HT-29 (cell line): ENCODE data around the gene CALML5. TPM values are rescaled to one million over a fixed set of nuclear protein-coding genes. Genes with fewer than 3 reads are reported as not detected.

Experiments
- DNase-seq: peaks from one replicate; pipeline ENCODE4 v3.0.0-alpha.2; 2015; ENCODE audit warnings: low spot score
- total RNA-seq: library from RNA; depleted of rRNA; stranded (reverse); fragments of >200 nt; shearing (Covaris generic); gene quantifications from 2 replicates; pipeline ENCODE4 v1.2.3, GENCODE V29; 2014

CALML5 gene
- total RNA-seq, 1 experiment from 2014 or later: 0.71 TPM

DNA sequence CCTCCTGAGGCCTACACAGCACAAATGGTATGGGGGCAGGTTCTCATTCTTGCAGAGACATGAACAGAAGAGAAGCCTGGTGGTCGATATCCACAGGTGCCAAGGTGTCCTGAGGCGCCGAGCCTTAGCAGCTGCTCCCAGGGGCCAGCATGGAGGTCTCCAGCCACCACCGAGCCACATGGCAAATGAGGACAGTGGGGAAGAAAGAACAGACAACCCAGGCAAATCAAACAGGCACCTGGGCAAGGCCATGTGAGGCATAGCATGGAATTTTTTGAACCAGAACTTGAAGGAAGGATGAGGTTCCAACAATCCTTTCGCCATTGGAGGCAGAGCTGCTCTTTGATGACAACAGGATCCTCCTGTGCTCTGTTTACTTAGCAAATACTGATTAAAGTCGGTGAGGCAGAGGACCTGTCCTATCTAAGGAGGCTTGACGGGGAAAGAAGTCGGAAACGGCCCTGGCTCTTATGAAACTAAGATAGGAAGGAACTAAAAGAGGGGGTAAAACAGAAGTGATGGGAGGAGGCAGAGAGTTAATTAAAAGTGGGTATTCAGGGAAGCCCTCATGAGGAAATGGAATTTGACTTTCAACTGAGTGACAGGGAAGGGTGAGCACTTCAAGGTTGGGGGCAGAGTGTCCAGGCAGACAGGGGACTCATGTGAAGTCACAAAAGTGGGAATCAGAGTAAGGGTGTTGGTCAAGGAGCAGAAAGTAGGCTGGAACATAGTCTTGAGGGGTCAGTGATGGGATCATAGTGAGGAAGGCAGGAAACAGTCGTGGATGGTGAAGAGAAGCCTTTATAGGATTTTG, 16.8 kb upstream of the CALML5 start:
- DNase-seq: no peak

DNA sequence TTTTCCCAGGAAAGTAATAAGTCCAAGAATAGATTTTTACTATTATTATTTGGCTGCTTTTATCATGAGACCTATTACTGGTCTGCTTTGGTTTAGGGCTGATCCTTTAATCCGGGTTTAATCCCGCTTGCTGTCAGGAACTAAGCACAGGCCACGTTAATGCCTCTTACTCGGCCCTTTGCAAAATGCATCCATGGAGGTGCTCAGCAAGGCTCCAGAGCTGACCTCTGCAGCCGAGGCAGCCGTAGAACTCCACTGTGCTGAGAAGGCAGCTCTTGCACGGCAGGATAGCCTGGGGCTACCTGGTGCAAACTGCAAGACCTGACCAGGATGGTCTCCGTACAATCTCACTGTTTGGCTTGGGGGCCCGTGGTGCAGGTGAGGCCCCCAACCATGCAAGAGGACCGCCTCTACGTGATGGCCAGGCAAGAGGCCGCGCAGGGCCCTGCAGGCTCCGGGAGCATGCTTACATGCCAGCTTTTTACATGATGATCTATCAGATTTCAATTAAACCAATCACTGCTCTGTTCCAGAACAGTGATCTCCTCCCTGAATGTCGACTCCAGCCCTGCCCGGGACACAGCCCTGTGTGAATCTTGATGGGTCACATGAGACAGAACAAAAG, 15.0 kb upstream of the CALML5 start:
- no peak for DNase-seq

- no peak for DNase-seq
These were observed 13.7 kb upstream of the CALML5 start for GRCh38 chr10:5512881-5513612.

DNA sequence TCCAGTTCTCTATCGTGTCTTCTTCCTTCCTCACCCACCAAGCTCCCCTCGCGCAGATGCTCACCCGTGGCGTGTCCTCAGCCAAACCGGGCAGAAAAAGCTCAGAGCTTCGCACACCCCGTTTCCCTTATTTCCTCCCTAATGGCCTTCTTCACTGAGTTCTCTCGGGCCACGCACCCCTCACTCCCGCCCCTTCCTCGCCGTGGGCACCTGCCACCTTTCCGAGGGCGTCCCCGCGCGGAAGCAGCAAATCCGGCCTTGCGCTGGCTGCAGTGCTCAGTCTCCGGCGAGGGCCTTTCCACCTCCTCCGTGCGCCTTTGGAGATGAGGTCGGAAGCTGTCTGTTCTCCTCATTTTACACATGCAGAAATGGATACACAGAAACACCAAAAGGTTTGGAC, 13.0 kb upstream of the CALML5 start:
- DNase-seq: no peak

DNA sequence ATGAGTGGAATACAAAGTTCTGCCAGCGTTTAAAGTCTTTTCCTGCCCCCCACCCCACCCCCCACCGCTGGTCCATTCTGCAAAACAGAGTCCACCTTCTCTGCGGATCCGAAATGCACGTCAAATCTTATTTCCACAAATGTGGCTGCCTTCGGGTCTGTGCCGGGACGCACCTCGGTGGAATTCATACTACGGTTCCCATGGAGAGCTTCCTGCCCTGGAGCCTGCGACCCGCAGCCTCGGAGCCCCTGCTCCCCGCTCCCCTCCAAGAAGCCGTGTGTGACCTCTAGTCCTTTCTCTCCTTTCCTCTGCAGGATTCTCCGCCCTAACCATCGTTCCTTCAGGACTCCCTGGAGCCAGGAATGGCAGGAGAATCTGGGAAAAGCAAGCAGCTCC, 12.5 kb upstream of the CALML5 start:
- DNase-seq: no peak

DNA sequence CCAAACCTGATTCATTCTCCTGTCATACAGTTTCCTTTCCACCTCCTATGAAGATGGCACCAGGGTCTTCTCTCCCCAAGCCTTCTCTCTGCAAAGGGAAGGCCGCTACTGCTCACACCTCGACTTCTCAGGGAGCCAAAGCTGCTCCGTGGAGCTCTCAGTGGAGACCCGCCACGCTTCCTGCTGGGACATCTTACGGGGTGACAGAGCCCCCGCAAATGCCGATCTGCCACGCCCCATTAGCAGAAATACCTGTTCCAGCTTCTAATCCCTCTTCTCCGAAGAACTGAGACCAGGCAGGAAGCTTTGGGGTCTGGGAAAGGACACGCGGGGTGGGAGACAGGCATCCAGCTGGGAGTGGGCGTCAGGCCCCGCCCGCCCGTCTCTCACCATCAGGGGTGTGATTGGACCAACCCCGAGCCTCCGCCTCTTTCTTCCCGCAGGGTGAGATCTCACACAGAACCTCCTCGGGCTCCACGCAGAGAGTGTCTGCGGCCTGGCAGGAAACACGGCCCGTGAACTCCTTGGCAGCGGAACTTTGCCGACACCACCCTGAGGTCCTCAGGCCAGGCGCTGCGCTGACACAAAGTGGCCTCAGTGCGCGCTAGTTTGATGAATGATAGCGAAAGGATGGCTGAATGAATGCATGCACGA, 12.0 kb upstream of the CALML5 start:
- no peak for DNase-seq

DNA sequence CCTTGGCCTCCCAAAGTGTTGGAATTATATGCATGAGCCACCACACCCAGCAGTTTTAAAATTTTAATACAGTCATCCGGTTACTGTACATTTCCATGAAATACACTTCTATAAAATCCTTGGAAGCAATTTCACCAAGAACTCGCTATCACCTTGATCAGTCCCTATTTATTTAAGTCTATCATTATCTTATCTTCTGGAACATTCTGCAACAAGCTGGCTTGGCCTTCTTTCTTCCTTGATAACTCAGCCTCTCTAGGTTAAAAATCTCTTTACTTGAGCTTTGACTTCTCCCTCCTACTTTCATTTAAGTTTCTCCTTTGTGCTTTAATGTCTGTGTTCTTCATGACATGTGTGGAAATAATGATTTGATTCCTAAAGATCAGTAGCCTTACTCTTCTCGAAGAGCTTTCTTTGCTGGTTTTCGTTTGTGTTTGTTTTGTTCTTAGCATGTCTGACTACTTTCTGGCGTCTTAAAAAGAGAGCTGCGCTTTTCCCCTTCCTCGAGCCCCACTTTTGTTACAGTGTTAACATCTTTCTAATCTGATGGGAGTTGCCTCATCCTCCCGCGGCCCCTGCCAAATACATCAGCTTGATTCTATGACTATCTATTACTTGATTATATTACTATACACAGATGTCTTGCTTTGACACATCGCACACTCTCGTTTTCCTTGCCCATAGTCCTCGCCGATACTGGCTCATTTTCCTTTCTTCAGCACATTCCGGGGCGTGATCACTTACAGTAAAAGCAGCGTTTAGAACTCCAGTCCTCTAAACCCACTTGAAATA, 11.1 kb upstream of the CALML5 start:
- DNase-seq: no peak

DNA sequence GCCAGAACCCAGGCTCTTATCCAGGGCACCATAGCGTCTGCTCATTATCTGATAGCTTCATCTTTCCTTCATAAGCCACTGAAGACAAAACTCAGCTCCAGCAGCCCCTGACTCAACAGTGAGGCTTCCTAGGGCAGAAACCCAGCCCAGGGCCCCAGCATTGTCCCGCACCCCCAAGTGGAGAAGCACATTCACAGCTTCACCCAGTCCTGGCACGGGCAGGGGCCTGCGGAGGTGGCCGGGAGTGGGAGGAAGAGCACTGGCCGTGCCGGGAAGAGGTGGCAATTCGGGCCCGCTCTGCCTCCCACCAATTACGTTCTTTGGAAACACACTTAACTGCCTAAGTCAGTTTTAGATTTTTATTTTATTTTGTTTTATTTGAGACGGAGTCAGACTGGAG, 10.3 kb upstream of the CALML5 start:
- DNase-seq: no peak

DNA sequence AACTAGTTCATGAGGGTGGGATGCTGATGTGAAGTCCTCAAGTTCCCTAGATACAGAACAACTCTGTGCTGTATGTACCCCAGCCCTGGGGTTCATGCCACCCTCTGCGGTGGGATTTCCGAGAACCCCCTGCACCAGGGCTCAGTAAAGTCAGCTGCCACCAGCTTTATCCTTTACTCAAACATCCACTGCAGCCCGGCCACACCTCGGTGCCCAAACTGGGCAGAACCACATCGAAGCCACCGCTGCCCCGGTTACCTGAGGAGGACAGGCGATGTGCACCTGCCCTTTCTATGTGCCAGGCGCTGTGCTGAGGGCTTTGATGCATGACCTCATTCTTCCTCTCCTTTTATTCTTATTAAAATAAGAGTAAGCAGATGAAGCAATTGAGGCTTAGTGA, 9.9 kb upstream of the CALML5 start:
- DNase-seq: no peak

GRCh38 chr10:5508786-5509185, 9.4 kb upstream of the CALML5 start:
- no peak for DNase-seq

GRCh38 chr10:5508161-5508604, 8.8 kb upstream of the CALML5 start:
- DNase-seq: no peak

DNA sequence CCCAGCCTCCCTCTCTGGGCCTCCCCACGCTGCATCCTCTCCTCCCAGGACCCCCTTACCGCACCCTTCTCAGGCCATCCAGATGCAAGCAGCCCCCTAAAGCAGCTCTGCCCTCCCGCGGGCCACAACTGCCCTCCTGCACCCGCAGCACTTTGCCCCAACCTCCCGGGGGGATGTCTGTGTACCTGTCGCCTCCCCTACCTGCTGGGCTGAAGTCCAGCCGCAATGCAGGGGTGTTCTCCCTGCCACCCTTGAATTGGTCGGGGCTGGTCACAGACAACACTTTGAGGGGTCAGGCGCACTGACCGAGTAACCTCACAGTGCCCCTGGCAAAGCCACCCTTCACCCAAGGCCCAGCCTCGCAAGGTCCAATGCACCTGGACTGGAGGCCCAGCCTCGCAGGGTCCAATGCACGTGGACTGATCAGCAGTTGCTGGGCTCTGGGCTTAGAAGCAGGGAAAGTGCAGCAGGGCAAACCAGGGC, 8.3 kb upstream of the CALML5 start:
- no peak for DNase-seq

GRCh38 chr10:5506751-5507648, 7.6 kb upstream of the CALML5 start:
- no peak for DNase-seq

- no peak for DNase-seq
These were observed 6.9 kb upstream of the CALML5 start for GRCh38 chr10:5506246-5506645.

DNA sequence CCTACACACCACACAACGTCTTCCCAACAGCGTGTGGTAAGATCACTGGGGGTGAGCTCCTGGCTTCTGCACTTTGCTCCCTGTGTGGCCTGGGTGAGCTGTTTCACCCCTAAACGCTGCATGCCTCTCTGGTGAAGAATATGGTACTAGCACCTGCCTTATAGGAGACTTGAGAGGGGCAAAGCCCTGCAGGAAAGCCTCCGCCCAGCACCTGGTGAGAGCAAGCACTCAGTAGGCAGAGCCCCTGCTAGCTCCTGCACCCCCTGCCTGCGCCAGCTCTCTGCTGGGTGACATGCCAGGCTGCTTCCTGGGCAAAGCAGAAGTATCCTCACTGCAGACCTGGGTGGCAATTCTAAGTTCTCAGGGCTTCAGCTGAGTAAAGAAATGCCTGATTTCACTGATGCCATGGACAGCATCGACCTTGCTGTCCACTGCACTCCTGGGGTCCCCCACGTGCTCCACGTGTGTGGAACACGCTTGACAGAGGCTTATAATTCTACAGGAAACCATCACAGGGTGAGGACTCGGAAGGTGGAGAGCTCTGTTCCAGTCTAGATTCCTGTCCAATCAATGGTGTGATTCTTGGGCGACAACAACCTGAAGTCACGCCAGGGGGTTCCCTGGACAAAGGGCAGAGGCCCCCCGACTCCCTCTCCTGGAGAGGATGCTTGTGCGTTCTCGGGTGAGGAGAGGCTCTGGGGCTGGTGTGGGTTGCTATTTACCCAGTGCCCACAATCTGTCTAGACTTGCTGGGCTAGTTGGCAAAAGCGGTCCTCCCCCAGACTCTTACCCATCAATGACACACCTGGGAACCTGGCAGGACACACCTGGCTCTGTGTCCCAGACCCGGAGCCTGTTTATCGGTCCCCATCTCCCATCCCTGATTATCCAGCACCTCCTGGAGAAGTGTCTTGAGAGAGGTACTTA, 5.0 kb upstream of the CALML5 start:
- DNase-seq: no peak

- peak; percentile 94 for DNase-seq
These were observed 4.1 kb upstream of the CALML5 start for GRCh38 chr10:5503477-5503835.

- no peak for DNase-seq
These were observed 3.5 kb upstream of the CALML5 start for GRCh38 chr10:5502571-5503476.

GRCh38 chr10:5502061-5502521, 2.7 kb upstream of the CALML5 start:
- no peak for DNase-seq
